Mesendoderm (in vitro differentiated cells): Measurements from ENCODE around the gene FBXO27.
A peak's percentile ranks its signal among the peaks of the same experiment; 100 is the strongest.

Source experiments
- DNase-seq: peaks from one replicate; pipeline ENCODE4 v3.0.0; 2013
- H2AK5ac ChIP-seq: 2 replicates; pipeline ENCODE4 v1.6.1; 2013; ENCODE audit warnings: low read length, inconsistent platforms
- H2BK120ac ChIP-seq: 2 replicates; pipeline ENCODE4 v1.6.1; 2013; ENCODE audit warnings: low read depth, mild to moderate bottlenecking, low read length, moderate library complexity, mixed read lengths
- H2BK15ac ChIP-seq: replicated peaks from 2 replicates; pipeline ENCODE4 v1.6.1; 2013; ENCODE audit warnings: low read depth, mild to moderate bottlenecking, moderate library complexity
- H2BK5ac ChIP-seq: 2 replicates; pipeline ENCODE4 v1.6.1; 2013; ENCODE audit warnings: low read length, inconsistent platforms
- H3K18ac ChIP-seq: 2 replicates; pipeline ENCODE4 v1.6.1; 2013; ENCODE audit warnings: mild to moderate bottlenecking, low read length, mixed read lengths
- H3K23ac ChIP-seq: one replicate; pipeline ENCODE4 v1.6.1; 2013; ENCODE audit warnings: low read length
- H3K27ac ChIP-seq: 2 replicates; pipeline ENCODE4 v1.5.1; 2013; ENCODE audit warnings: low read depth, mild to moderate bottlenecking, inconsistent platforms, low read length, moderate library complexity
- H3K27me3 ChIP-seq: 2 replicates; pipeline ENCODE4 v1.6.1; 2013; ENCODE audit warnings: low read length, control low read depth, mild to moderate bottlenecking, inconsistent platforms; ENCODE audit not compliant: insufficient read depth, poor library complexity
- H3K36me3 ChIP-seq: 2 replicates; pipeline ENCODE4 v1.6.1; 2013; ENCODE audit warnings: low read length, inconsistent platforms; ENCODE audit not compliant: control insufficient read depth, insufficient read depth
- H3K4ac ChIP-seq: one replicate; pipeline ENCODE4 v1.6.1; 2013; ENCODE audit warnings: low read depth, mild to moderate bottlenecking, low read length, moderate library complexity
- H3K4me1 ChIP-seq: 2 replicates; pipeline ENCODE4 v1.6.1; 2013; ENCODE audit warnings: low read depth, low read length, inconsistent platforms; ENCODE audit not compliant: control insufficient read depth
- H3K4me2 ChIP-seq: 2 replicates; pipeline ENCODE4 v1.6.1; 2013; ENCODE audit warnings: low read length
- H3K4me3 ChIP-seq: 2 replicates; pipeline ENCODE4 v1.5.1; 2013; ENCODE audit warnings: mild to moderate bottlenecking, low read length
- H3K56ac ChIP-seq: one replicate; pipeline ENCODE4 v1.6.1; 2013; ENCODE audit warnings: low read length
- H3K79me1 ChIP-seq: 2 replicates; pipeline ENCODE4 v1.6.1; 2013; ENCODE audit warnings: low read length, inconsistent platforms
- H3K79me2 ChIP-seq: 2 replicates; pipeline ENCODE4 v1.6.1; 2013; ENCODE audit warnings: mild to moderate bottlenecking, low read length; ENCODE audit not compliant: control insufficient read depth, insufficient read depth
- H3K9ac ChIP-seq: 2 replicates; pipeline ENCODE4 v1.6.1; 2013; ENCODE audit warnings: low read length, inconsistent platforms
- H4K5ac ChIP-seq: one replicate; pipeline ENCODE4 v1.6.1; 2013; ENCODE audit warnings: low read length
- H4K8ac ChIP-seq: one replicate; pipeline ENCODE4 v1.6.1; 2013; ENCODE audit warnings: low read depth, mild to moderate bottlenecking, control low read depth, low read length, moderate library complexity
- WGBS: extraction: QIAGEN DNeasy Blood & Tissue Kit; methylation state at CpG from one replicate; pipeline ENCODE4 v1.1.7; 2013; ENCODE audit warnings: low lambda C conversion rate, missing lambda C conversion rate; ENCODE audit not compliant: insufficient coverage; ENCODE audit errors: extremely low coverage; 5-methylcytosine and 5-hydroxymethylcytosine counted together

Gene FBXO27

GRCh38 chr19:39036581-39036980 is 4.2 kb upstream of the FBXO27 start:
- Histone ChIP-seq H3K27ac (no peak overlapping the region), H2AK5ac (no peak overlapping the region), H3K9ac (no peak overlapping the region), H4K5ac (no peak overlapping the region), H3K79me1 (no peaks in the 10 kb centered on the region), H3K4ac (no peak overlapping the region), H3K27me3 (no peaks in the 10 kb centered on the region), H4K8ac (no peak overlapping the region), H3K36me3 (no peaks in the 10 kb centered on the region), H3K23ac (no peak overlapping the region), H3K79me2 (no peaks in the 10 kb centered on the region), H3K56ac (no peak overlapping the region), H3K4me3 (no peak overlapping the region), H2BK120ac (no peak overlapping the region), H3K18ac (no peak overlapping the region), H2BK5ac (no peak overlapping the region), H3K4me2 (no peak overlapping the region), H2BK15ac (no peak overlapping the region), H3K4me1 (no peaks in the 10 kb centered on the region)
- DNase-seq: no peak

GRCh38 chr19:39031368-39032062 is 834 bp downstream of the FBXO27 start:
- peaks cover 2% of the 10 kb centered on the region for H3K36me3 ChIP-seq
- peak overlapping the region; percentile 85 for H3K9ac ChIP-seq
- H4K5ac ChIP-seq: no peak overlapping the region
- H4K8ac ChIP-seq: no peak overlapping the region
- no peaks in the 10 kb centered on the region for H3K79me1 ChIP-seq
- H3K27me3 ChIP-seq: no peaks in the 10 kb centered on the region
- no peak overlapping the region for H2BK15ac ChIP-seq
- H3K4me3 ChIP-seq: peak overlapping the region; percentile 62
- no peak overlapping the region for H2BK5ac ChIP-seq
- H3K4ac ChIP-seq: no peak overlapping the region
- no CpG with 5 or more reads among the region's 49 CpGs for WGBS
- peak overlapping the region; percentile 93 for H3K56ac ChIP-seq
- H3K18ac ChIP-seq: peak overlapping the region; percentile 69
- H3K79me2 ChIP-seq: no peaks in the 10 kb centered on the region
- no peaks in the 10 kb centered on the region for H3K4me1 ChIP-seq
- peak overlapping the region; percentile 65 for H3K27ac ChIP-seq
- H2BK120ac ChIP-seq: no peak overlapping the region
- H3K4me2 ChIP-seq: peak overlapping the region; percentile 87
- peak; percentile 99 for DNase-seq
- H2AK5ac ChIP-seq: no peak overlapping the region
- peak overlapping the region; percentile 89 for H3K23ac ChIP-seq

GRCh38 chr19:39030854-39031367 is 1.4 kb downstream of the FBXO27 start:
- Histone ChIP-seq H3K4ac (no peak overlapping the region), H3K4me3 (no peak overlapping the region), H3K27me3 (no peaks in the 10 kb centered on the region), H2BK15ac (no peak overlapping the region), H3K4me2 (peak overlapping the region; percentile 23), H2AK5ac (no peak overlapping the region), H3K36me3 (peaks cover 2% of the 10 kb centered on the region), H2BK5ac (peak overlapping the region; percentile 47), H3K4me1 (no peaks in the 10 kb centered on the region), H3K79me2 (no peaks in the 10 kb centered on the region), H3K56ac (peak overlapping the region; percentile 86), H2BK120ac (no peak overlapping the region), H3K9ac (peak overlapping the region; percentile 56), H4K5ac (no peak overlapping the region), H3K27ac (peak overlapping the region; percentile 6), H4K8ac (no peak overlapping the region), H3K23ac (no peak overlapping the region), H3K18ac (no peak overlapping the region), H3K79me1 (no peaks in the 10 kb centered on the region)
- peak; percentile 91 for DNase-seq
- WGBS: no CpG with 5 or more reads among the region's 11 CpGs

GRCh38 chr19:39024875-39025641 is 7.3 kb downstream of the FBXO27 start:
- H3K4me1 ChIP-seq: no peaks in the 10 kb centered on the region
- H3K27me3 ChIP-seq: no peaks in the 10 kb centered on the region
- DNase-seq: no peak
- H3K79me1 ChIP-seq: no peaks in the 10 kb centered on the region
- H3K27ac ChIP-seq: no peak overlapping the region
- H2BK120ac ChIP-seq: no peak overlapping the region
- no peak overlapping the region for H2BK15ac ChIP-seq
- no peak overlapping the region for H3K18ac ChIP-seq
- H3K23ac ChIP-seq: no peak overlapping the region
- no peak overlapping the region for H2BK5ac ChIP-seq
- no peaks in the 10 kb centered on the region for H3K79me2 ChIP-seq
- H3K4ac ChIP-seq: no peak overlapping the region
- no CpG with 5 or more reads among the region's 14 CpGs for WGBS
- no peak overlapping the region for H3K4me3 ChIP-seq
- no peak overlapping the region for H2AK5ac ChIP-seq
- no peak overlapping the region for H4K5ac ChIP-seq
- H4K8ac ChIP-seq: no peak overlapping the region
- no peak overlapping the region for H3K56ac ChIP-seq
- H3K9ac ChIP-seq: no peak overlapping the region
- H3K4me2 ChIP-seq: no peak overlapping the region
- H3K36me3 ChIP-seq: peaks cover under 1% of the 10 kb centered on the region

GRCh38 chr19:39021063-39021462 is 11.3 kb downstream of the FBXO27 start:
- H2BK15ac ChIP-seq: no peak overlapping the region
- H3K4me2 ChIP-seq: no peak overlapping the region
- H3K79me1 ChIP-seq: no peaks in the 10 kb centered on the region
- no peak overlapping the region for H4K5ac ChIP-seq
- H3K27me3 ChIP-seq: no peaks in the 10 kb centered on the region
- no peak for DNase-seq
- H3K18ac ChIP-seq: no peak overlapping the region
- H3K23ac ChIP-seq: no peak overlapping the region
- no peak overlapping the region for H3K56ac ChIP-seq
- H3K79me2 ChIP-seq: no peaks in the 10 kb centered on the region
- H3K36me3 ChIP-seq: no peaks in the 10 kb centered on the region
- no peak overlapping the region for H3K9ac ChIP-seq
- H3K27ac ChIP-seq: no peak overlapping the region
- H2AK5ac ChIP-seq: no peak overlapping the region
- H2BK5ac ChIP-seq: no peak overlapping the region
- H3K4me3 ChIP-seq: no peak overlapping the region
- H3K4me1 ChIP-seq: no peaks in the 10 kb centered on the region
- WGBS: no CpG with 5 or more reads among the region's 4 CpGs
- H3K4ac ChIP-seq: no peak overlapping the region
- H2BK120ac ChIP-seq: no peak overlapping the region
- no peak overlapping the region for H4K8ac ChIP-seq
